Fibroblast of villous mesenchyme (primary cell): ENCODE measurements around the gene SOCS4. TPM values are rescaled to one million over a fixed set of nuclear protein-coding genes. Genes with fewer than 3 reads are reported as not detected.

Experiments used
- DNase-seq: peaks from one replicate; pipeline ENCODE4 v3.0.0-alpha.2; 2010; ENCODE audit warnings: low read depth
- H3K4me3 ChIP-seq: 2 replicates; pipeline ENCODE4 v1.5.1; 2011; ENCODE audit warnings: low read depth, mild to moderate bottlenecking, low read length
- total RNA-seq: library from RNA; depleted of rRNA; stranded (reverse); fragments of >200 nt; gene quantifications from 2 replicates; pipeline ENCODE4 v1.2.3, GENCODE V29; 2012
- TF ChIP-seq, protein P1 (sequence below): IDR thresholded peaks from 2 replicates; pipeline ENCODE4 v1.5.1; 2012; ENCODE audit warnings: low read depth, mild to moderate bottlenecking, low read length; ENCODE audit not compliant: insufficient read depth

The SOCS4 gene, protein sequence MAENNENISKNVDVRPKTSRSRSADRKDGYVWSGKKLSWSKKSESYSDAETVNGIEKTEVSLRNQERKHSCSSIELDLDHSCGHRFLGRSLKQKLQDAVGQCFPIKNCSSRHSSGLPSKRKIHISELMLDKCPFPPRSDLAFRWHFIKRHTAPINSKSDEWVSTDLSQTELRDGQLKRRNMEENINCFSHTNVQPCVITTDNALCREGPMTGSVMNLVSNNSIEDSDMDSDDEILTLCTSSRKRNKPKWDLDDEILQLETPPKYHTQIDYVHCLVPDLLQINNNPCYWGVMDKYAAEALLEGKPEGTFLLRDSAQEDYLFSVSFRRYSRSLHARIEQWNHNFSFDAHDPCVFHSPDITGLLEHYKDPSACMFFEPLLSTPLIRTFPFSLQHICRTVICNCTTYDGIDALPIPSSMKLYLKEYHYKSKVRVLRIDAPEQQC
- total RNA-seq = 16.1 and 26.8 TPM in 2 replicates

DNA sequence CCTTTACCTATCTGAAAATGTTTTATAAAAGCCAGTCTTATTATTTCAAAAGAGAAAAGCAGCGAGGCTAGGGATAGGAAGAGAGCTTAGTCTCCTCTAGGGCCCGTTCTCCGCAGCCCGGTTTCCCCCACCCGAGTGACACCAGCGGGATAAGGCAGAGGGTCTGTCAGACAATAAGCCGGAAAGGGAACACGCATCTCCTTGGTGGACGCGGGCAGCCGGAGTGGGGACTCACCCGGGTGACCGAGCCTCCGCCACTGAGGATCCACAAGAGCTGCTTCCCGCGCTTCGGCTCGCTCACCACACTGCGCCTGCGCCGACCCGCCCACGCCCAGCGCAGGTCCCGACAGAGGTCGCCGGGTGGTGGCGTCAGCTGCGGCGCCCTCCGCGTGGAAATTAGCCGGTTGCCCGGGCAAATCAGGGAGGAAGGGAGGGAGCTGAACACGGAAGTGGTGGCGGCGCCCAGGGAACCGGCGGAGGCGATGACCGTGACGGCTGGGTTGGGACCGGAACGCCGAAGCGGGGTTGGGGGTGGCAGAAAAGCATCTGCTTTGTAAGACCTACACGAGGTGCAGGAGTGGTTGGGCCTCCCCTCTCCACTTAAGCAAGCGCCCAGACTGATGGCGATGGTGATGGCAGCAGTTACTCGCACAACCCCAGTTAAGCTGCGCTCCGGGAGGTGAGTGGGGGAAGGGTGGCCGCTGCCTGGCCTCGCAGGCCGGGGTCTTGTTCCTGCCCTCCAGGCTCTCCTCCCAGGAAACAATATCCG lies at the start of gene SOCS4, which contains the start of gene WDHD1:
SOCS4 (plus strand) TSS at position 444 of the 769 bp plus-strand sequence. CDS start 15,806 bp downstream, outside the sequence.
WDHD1 (minus strand) TSS at position 307 of the 769 bp plus-strand sequence. CDS start 312 bp downstream, outside the sequence.
- peak within 1 kb of the TSS; percentile 95 for H3K4me3 ChIP-seq
- DNase-seq = peak; percentile 94
- TF ChIP-seq, protein P1, sequence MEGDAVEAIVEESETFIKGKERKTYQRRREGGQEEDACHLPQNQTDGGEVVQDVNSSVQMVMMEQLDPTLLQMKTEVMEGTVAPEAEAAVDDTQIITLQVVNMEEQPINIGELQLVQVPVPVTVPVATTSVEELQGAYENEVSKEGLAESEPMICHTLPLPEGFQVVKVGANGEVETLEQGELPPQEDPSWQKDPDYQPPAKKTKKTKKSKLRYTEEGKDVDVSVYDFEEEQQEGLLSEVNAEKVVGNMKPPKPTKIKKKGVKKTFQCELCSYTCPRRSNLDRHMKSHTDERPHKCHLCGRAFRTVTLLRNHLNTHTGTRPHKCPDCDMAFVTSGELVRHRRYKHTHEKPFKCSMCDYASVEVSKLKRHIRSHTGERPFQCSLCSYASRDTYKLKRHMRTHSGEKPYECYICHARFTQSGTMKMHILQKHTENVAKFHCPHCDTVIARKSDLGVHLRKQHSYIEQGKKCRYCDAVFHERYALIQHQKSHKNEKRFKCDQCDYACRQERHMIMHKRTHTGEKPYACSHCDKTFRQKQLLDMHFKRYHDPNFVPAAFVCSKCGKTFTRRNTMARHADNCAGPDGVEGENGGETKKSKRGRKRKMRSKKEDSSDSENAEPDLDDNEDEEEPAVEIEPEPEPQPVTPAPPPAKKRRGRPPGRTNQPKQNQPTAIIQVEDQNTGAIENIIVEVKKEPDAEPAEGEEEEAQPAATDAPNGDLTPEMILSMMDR = no peak

DNA sequence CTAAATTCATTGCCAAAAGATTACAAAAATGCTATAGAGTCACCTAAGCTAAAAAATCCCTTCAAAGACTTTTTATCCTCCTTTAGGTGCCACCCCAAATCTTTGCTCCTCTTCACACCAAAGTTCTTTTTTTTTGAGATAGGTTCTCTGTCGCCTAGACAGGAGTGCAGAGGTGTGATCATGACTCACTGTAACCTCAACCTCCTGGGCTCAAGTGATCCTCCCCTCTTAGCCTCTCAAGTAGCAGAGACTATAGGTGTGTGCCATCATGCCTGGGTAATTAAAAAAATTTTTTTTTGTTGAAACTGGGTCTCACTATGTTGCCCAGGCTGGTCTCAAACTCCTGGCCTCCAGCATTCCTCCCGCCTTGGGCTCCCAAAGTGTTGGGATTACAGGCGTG lies 48.0 kb upstream of the SOCS4 start:
- TF ChIP-seq, protein P1 = no peak
- no peak for DNase-seq
- H3K4me3 ChIP-seq = no peak overlapping the region

DNA sequence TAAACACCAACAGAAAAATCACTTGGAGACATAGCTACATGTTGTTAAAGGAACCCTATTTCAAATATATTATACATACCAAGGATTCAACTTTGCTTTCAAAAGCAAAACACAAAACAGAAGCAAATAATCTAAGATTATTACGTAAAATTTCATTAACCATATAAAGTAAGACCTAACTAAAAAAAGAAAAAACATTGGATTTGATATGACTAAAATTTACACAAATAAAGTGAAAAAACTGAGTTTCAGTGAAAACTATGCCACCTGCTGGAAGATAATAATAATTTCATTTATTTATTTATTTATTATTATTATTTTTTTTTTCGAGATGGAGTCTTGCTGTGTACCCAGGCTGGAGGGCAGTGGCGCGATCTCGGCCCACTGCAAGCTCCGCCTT lies 45.3 kb upstream of the SOCS4 start:
- TF ChIP-seq, protein P1 = peak; percentile 24
- no peak overlapping the region for H3K4me3 ChIP-seq
- DNase-seq = peak; percentile 21

DNA sequence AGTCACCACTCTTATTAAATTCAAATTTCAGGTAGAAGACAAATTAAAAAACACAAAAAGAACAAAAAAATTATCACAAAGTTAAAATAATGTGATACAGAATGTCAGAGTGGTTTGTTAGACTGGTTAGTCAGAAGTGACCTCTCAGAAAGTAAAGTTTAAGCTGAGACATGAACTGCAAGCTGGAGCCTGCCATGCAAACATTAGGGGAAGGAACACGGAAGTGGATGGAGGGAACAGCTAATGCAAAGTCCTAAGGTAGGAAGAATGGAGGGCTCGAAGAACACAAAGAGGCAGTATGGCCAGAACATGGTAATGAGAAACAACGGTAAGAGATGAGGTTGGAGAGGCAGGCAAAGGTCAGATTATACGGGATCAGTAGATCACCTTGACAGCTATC lies 41.9 kb upstream of the SOCS4 start:
- DNase-seq = no peak
- TF ChIP-seq, protein P1 = no peak
- H3K4me3 ChIP-seq = no peak overlapping the region

DNA sequence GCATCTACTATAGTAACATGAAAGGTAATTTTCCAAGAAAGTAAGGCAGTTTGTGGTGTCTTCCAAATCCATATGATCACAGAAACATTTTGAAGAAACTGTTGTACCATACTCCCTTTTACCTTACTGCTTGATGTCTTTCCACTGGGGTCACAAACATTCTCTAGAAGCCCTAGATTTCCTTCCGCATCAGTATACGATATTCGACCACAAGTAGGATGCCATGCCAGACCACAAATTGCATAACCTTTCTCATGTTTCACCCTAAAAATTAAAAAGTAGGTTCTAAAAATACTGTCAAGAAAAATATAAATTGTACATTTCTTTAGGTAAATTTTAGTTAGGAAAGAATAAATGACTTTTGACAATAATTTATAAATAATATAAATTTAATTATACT lies 26.7 kb upstream of the SOCS4 start:
- DNase-seq = peak; percentile 40
- H3K4me3 ChIP-seq = no peak overlapping the region
- TF ChIP-seq, protein P1 = no peak

DNA sequence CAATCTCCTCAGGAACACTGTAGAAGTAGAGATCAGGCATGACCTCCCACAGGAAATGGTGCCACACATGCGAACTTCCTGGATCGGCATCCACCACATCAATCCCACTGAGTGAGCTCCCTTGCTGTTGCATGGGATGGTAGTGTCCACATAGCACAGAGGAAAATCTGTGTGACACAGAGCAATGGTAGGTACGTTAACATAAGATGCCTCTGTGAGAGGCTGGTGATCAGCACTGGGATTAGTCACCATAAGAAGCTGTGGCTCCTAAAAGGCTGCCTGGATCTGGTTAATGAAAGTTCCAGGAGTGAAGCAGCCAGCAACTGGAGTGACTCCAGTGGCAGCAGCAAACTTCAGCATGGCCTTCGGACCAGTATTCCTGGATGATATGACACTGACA lies 22.0 kb upstream of the SOCS4 start:
- TF ChIP-seq, protein P1 = no peak
- no peak for DNase-seq
- H3K4me3 ChIP-seq = no peak overlapping the region
